Measurements from ENCODE around the gene C17orf75. TPM values are rescaled to one million over a fixed set of nuclear protein-coding genes. Genes with fewer than 3 reads are reported as not detected.

Gene C17orf75
- total and polyA plus RNA-seq, 2 experiments from 2014 or later = 35.9 to 43.3 TPM

DNA sequence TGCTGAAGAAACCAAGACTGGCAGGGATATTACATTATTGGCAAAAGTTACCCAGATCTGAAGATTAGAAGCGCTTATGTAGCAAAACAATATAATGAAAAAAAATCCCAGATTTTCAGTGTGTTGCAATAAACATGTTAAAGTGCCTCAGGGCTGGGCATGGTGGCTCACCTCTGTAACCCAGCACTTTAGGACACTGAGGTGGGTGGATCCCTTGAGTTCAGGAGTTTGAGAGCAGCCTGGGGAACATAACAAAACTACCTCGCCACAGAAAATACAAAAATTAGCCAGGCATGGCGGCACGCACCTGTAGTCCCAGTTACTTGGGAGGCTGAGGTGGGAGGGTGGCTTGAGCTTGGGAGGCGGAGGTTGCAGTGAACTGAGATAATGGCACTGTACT is 14.8 kb upstream of the C17orf75 start:
- H3K4me2 ChIP-seq = no peak overlapping the region
- H3F3A ChIP-seq (replicated peaks; ENCODE audit: low read depth) = peaks cover 30% of the 10 kb centered on the region
- H3K4me3 Mint-ChIP-seq = no peak overlapping the region
- peaks cover 10% of the 10 kb centered on the region for H3K4me1 ChIP-seq (ENCODE audit: insufficient read depth)
- H3K36me3 Mint-ChIP-seq (ENCODE audit: low read depth) = peaks cover 92% of the 10 kb centered on the region
- peaks cover 98% of the 10 kb centered on the region for H3K79me2 ChIP-seq (replicated peaks; ENCODE audit: insufficient read depth)
- H2AFZ ChIP-seq = no peak overlapping the region
- DNase-seq (ENCODE audit: low spot score) = no peak
- H3K9me2 ChIP-seq (ENCODE audit: insufficient read depth) = no peaks in the 10 kb centered on the region
- H3K4me1 Mint-ChIP-seq = peaks cover 22% of the 10 kb centered on the region; the same call in 2 of the 3 replicates
- ATAC-seq = no peak
- TF ChIP-seq, protein P1, sequence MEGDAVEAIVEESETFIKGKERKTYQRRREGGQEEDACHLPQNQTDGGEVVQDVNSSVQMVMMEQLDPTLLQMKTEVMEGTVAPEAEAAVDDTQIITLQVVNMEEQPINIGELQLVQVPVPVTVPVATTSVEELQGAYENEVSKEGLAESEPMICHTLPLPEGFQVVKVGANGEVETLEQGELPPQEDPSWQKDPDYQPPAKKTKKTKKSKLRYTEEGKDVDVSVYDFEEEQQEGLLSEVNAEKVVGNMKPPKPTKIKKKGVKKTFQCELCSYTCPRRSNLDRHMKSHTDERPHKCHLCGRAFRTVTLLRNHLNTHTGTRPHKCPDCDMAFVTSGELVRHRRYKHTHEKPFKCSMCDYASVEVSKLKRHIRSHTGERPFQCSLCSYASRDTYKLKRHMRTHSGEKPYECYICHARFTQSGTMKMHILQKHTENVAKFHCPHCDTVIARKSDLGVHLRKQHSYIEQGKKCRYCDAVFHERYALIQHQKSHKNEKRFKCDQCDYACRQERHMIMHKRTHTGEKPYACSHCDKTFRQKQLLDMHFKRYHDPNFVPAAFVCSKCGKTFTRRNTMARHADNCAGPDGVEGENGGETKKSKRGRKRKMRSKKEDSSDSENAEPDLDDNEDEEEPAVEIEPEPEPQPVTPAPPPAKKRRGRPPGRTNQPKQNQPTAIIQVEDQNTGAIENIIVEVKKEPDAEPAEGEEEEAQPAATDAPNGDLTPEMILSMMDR (conservative IDR thresholded peaks at IDR 0.05; ENCODE audit: low read depth in 2 of 2) = no peak
- no peak for TF ChIP-seq EZH2phosphoT487 (IDR thresholded peaks at IDR 0.05; ENCODE audit: unreplicated experiment)
- no peak for TF ChIP-seq NANOG (IDR thresholded peaks at IDR 0.05; ENCODE audit: borderline replicate concordance)
- TF ChIP-seq STAT1 (IDR thresholded peaks at IDR 0.05; ENCODE audit: unreplicated experiment) = no peak
- TF ChIP-seq, protein P2, sequence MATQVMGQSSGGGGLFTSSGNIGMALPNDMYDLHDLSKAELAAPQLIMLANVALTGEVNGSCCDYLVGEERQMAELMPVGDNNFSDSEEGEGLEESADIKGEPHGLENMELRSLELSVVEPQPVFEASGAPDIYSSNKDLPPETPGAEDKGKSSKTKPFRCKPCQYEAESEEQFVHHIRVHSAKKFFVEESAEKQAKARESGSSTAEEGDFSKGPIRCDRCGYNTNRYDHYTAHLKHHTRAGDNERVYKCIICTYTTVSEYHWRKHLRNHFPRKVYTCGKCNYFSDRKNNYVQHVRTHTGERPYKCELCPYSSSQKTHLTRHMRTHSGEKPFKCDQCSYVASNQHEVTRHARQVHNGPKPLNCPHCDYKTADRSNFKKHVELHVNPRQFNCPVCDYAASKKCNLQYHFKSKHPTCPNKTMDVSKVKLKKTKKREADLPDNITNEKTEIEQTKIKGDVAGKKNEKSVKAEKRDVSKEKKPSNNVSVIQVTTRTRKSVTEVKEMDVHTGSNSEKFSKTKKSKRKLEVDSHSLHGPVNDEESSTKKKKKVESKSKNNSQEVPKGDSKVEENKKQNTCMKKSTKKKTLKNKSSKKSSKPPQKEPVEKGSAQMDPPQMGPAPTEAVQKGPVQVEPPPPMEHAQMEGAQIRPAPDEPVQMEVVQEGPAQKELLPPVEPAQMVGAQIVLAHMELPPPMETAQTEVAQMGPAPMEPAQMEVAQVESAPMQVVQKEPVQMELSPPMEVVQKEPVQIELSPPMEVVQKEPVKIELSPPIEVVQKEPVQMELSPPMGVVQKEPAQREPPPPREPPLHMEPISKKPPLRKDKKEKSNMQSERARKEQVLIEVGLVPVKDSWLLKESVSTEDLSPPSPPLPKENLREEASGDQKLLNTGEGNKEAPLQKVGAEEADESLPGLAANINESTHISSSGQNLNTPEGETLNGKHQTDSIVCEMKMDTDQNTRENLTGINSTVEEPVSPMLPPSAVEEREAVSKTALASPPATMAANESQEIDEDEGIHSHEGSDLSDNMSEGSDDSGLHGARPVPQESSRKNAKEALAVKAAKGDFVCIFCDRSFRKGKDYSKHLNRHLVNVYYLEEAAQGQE (IDR thresholded peaks at IDR 0.05; ENCODE audit: unreplicated experiment) = no peak
- TF ChIP-seq ZNF331 (CRISPR knock-in tag; IDR thresholded peaks at IDR 0.05; ENCODE audit: low read depth) = no peak
- TF ChIP-seq, protein P3, sequence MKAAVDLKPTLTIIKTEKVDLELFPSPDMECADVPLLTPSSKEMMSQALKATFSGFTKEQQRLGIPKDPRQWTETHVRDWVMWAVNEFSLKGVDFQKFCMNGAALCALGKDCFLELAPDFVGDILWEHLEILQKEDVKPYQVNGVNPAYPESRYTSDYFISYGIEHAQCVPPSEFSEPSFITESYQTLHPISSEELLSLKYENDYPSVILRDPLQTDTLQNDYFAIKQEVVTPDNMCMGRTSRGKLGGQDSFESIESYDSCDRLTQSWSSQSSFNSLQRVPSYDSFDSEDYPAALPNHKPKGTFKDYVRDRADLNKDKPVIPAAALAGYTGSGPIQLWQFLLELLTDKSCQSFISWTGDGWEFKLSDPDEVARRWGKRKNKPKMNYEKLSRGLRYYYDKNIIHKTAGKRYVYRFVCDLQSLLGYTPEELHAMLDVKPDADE (IDR thresholded peaks at IDR 0.05) = no peak
- TF ChIP-seq JUNB (IDR thresholded peaks at IDR 0.05; ENCODE audit: unreplicated experiment) = no peak
- no peak for TF ChIP-seq ZNF114 (CRISPR knock-in tag; IDR thresholded peaks at IDR 0.05)
- no peak for TF ChIP-seq EZH2 (IDR thresholded peaks at IDR 0.05; ENCODE audit: low read depth, unreplicated experiment)
- no peak for TF ChIP-seq POLR2AphosphoS5 (IDR thresholded peaks at IDR 0.05; ENCODE audit: low read depth)
- TF ChIP-seq CREB1 (CRISPR knock-in tag; IDR thresholded peaks at IDR 0.05; ENCODE audit: low read depth) = no peak
- TF ChIP-seq, protein P4, sequence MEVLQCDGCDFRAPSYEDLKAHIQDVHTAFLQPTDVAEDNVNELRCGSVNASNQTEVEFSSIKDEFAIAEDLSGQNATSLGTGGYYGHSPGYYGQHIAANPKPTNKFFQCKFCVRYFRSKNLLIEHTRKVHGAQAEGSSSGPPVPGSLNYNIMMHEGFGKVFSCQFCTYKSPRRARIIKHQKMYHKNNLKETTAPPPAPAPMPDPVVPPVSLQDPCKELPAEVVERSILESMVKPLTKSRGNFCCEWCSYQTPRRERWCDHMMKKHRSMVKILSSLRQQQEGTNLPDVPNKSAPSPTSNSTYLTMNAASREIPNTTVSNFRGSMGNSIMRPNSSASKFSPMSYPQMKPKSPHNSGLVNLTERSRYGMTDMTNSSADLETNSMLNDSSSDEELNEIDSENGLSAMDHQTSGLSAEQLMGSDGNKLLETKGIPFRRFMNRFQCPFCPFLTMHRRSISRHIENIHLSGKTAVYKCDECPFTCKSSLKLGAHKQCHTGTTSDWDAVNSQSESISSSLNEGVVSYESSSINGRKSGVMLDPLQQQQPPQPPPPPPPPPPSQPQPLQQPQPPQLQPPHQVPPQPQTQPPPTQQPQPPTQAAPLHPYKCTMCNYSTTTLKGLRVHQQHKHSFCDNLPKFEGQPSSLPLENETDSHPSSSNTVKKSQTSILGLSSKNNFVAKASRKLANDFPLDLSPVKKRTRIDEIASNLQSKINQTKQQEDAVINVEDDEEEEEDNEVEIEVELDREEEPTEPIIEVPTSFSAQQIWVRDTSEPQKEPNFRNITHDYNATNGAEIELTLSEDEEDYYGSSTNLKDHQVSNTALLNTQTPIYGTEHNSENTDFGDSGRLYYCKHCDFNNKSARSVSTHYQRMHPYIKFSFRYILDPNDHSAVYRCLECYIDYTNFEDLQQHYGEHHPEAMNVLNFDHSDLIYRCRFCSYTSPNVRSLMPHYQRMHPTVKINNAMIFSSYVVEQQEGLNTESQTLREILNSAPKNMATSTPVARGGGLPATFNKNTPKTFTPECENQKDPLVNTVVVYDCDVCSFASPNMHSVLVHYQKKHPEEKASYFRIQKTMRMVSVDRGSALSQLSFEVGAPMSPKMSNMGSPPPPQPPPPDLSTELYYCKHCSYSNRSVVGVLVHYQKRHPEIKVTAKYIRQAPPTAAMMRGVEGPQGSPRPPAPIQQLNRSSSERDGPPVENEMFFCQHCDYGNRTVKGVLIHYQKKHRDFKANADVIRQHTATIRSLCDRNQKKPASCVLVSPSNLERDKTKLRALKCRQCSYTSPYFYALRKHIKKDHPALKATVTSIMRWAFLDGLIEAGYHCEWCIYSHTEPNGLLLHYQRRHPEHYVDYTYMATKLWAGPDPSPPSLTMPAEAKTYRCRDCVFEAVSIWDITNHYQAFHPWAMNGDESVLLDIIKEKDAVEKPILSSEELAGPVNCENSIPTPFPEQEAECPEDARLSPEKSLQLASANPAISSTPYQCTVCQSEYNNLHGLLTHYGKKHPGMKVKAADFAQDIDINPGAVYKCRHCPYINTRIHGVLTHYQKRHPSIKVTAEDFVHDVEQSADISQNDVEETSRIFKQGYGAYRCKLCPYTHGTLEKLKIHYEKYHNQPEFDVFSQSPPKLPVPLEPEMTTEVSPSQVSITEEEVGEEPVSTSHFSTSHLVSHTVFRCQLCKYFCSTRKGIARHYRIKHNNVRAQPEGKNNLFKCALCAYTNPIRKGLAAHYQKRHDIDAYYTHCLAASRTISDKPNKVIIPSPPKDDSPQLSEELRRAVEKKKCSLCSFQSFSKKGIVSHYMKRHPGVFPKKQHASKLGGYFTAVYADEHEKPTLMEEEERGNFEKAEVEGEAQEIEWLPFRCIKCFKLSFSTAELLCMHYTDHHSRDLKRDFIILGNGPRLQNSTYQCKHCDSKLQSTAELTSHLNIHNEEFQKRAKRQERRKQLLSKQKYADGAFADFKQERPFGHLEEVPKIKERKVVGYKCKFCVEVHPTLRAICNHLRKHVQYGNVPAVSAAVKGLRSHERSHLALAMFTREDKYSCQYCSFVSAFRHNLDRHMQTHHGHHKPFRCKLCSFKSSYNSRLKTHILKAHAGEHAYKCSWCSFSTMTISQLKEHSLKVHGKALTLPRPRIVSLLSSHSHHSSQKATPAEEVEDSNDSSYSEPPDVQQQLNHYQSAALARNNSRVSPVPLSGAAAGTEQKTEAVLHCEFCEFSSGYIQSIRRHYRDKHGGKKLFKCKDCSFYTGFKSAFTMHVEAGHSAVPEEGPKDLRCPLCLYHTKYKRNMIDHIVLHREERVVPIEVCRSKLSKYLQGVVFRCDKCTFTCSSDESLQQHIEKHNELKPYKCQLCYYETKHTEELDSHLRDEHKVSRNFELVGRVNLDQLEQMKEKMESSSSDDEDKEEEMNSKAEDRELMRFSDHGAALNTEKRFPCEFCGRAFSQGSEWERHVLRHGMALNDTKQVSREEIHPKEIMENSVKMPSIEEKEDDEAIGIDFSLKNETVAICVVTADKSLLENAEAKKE (CRISPR knock-in tag; IDR thresholded peaks at IDR 0.05) = no peak
- no peaks in the 10 kb centered on the region for H3K9me3 Mint-ChIP-seq
- peaks cover 85% of the 10 kb centered on the region for H3K36me3 ChIP-seq (ENCODE audit: insufficient read depth)
- peaks cover 78% of the 10 kb centered on the region for H4K20me1 ChIP-seq (replicated peaks; ENCODE audit: insufficient read depth)
- H3K27ac Mint-ChIP-seq = no peak overlapping the region
- H3K4me3 ChIP-seq = no peak overlapping the region
- H3K27me3 ChIP-seq (ENCODE audit: insufficient read depth) = no peaks in the 10 kb centered on the region
- peak overlapping the region; percentile 82; the same call in 1 of the 2 replicates for H3K27ac ChIP-seq (ENCODE audit: low read depth)
- peaks cover 3% of the 10 kb centered on the region for H3K27me3 Mint-ChIP-seq (ENCODE audit: insufficient read depth, low read depth, poor library complexity)
